COR-L47 (cell line): ENCODE measurements around the gene BTAF1.
"Not testable (repeated sequence)": the region's sequence is repeated elsewhere in the genome, so short reads cannot be mapped to it uniquely, and the experiment has no call there.

Experiments
- DNase-seq: peaks from one replicate; lab custom pipeline; 2025; lab: John Stamatoyannopoulos, UW

BTAF1 gene

GRCh38 chr10:91978585-91978984 is 55.0 kb downstream of the BTAF1 start:
- DNase-seq: no peak

- no peak for DNase-seq
Observed at GRCh38 chr10:91980319-91980718, 56.7 kb downstream of the BTAF1 start.

GRCh38 chr10:91983416-91983815 is 59.8 kb downstream of the BTAF1 start:
- no peak for DNase-seq

- DNase-seq: no peak
Observed at GRCh38 chr10:91987397-91988037, 63.9 kb downstream of the BTAF1 start.

- DNase-seq: no peak
Observed at GRCh38 chr10:91992031-91992430, 68.5 kb downstream of the BTAF1 start.

- DNase-seq: no peak
Observed at GRCh38 chr10:91996266-91996665, 72.7 kb downstream of the BTAF1 start.

GRCh38 chr10:92001581-92001980 is 78.0 kb downstream of the BTAF1 start:
- no peak for DNase-seq

- no peak for DNase-seq
Observed at GRCh38 chr10:92001995-92002394, 78.4 kb downstream of the BTAF1 start.

- DNase-seq: no peak
Observed at GRCh38 chr10:92003258-92003657, 79.7 kb downstream of the BTAF1 start.

- DNase-seq: no peak
Observed at GRCh38 chr10:92005978-92006377, 82.4 kb downstream of the BTAF1 start.

GRCh38 chr10:92009445-92009844 is 85.9 kb downstream of the BTAF1 start:
- DNase-seq: no peak

- no peak for DNase-seq
Observed at GRCh38 chr10:92010047-92010735, 86.6 kb downstream of the BTAF1 start.

- DNase-seq: no peak
Observed at GRCh38 chr10:92011560-92012214, 88.1 kb downstream of the BTAF1 start.

GRCh38 chr10:92014620-92015019 is 91.0 kb downstream of the BTAF1 start:
- DNase-seq: no peak

GRCh38 chr10:92024700-92025099 is 101.1 kb downstream of the BTAF1 start:
- DNase-seq: no peak

- not testable (repeated sequence) for DNase-seq
Observed at GRCh38 chr10:92025340-92025739, 101.8 kb downstream of the BTAF1 start.

- no peak for DNase-seq
Observed at GRCh38 chr10:92027141-92027540, 103.6 kb downstream of the BTAF1 start.

- DNase-seq: no peak
Observed at GRCh38 chr10:92031580-92031979, 108.0 kb downstream of the BTAF1 start.

- DNase-seq: not testable (repeated sequence)
Observed at GRCh38 chr10:92033070-92033469, 109.5 kb downstream of the BTAF1 start.

GRCh38 chr10:92038949-92039348 is 115.4 kb downstream of the BTAF1 start:
- no peak for DNase-seq

- no peak for DNase-seq
Observed at GRCh38 chr10:92042541-92042940, 119.0 kb downstream of the BTAF1 start.

GRCh38 chr10:92045641-92046106 is 122.1 kb downstream of the BTAF1 start:
- no peak for DNase-seq

- DNase-seq: no peak
Observed at GRCh38 chr10:92047215-92047614, 123.6 kb downstream of the BTAF1 start.
